Nephron progenitor cell (in vitro differentiated cells): Measurements from ENCODE around the gene KLHL29.

ENCODE experiments used
- DNase-seq: peaks from one replicate; pipeline ENCODE4 v3.0.0; 2021
- H3K27ac Mint-ChIP-seq: 2 replicates; pipeline ENCODE4 v1.8.0; 2021; ENCODE audit warnings: mild to moderate bottlenecking, moderate library complexity, mixed read lengths
- H3K27me3 Mint-ChIP-seq: 2 replicates; pipeline ENCODE4 v1.8.0; 2021; ENCODE audit warnings: mild to moderate bottlenecking, low read depth, mixed read lengths; ENCODE audit not compliant: poor library complexity
- H3K36me3 Mint-ChIP-seq: 2 replicates; pipeline ENCODE4 v1.8.0; 2021; ENCODE audit warnings: low read depth, mixed read lengths
- H3K4me1 Mint-ChIP-seq: 2 replicates; pipeline ENCODE4 v1.8.0; 2021; ENCODE audit warnings: mixed read lengths
- H3K4me3 Mint-ChIP-seq: 2 replicates; pipeline ENCODE4 v1.8.0; 2021; ENCODE audit warnings: mild to moderate bottlenecking, moderate library complexity, mixed read lengths
- H3K9me3 Mint-ChIP-seq: 2 replicates; pipeline ENCODE4 v1.8.0; 2021; ENCODE audit warnings: mild to moderate bottlenecking, moderate library complexity, mixed read lengths
- TF ChIP-seq, protein P1 (sequence below): fragments of 200-600 bp; sonication (generic); IDR thresholded peaks from 2 replicates; pipeline ENCODE4 v1.5.0; 2021; ENCODE audit warnings: antibody characterized with exemption

The KLHL29 gene

DNA sequence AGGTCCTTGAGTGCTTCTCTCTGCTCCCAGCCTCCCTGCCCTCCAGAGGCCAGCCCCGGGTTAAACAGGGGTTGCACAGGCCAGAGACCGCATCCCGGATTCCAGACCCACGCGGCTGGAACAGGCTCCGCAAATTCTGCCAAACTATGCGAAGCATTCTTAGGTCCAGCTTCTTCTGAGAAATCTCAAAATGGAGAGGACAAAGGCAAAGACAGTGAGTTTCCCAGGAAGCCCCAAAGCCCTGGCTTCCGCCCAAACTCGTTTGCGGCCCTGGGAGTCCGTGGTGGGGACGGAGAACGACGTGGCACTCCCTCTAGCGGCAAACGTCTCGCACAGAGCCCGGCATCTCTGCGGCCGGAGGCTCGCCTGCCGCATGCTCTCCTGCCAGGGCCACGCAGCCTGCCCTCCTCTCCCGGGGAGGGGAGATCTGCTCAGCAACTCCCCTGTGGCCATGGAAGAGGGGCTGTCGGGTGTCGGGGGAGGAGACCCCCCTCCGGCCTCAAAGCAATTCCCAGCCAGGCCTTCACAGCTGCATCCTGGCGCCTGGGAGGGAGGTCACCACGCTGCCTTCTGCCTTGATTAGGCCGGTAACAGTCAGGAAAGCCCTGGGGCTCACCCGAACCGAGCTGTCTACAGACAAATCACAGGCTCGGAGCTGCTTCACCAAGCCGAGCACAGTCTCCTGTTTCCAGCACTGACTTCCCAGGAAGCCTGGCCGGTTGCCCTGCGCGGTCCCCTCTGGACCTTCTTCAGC, 33.4 kb upstream of the KLHL29 start:
- Mint-ChIP-seq H3K36me3 (no peaks in the 10 kb centered on the region), H3K4me3 (no peak overlapping the region), H3K4me1 (peaks cover 16% of the 10 kb centered on the region), H3K27ac (no peak overlapping the region), H3K9me3 (no peaks in the 10 kb centered on the region), H3K27me3 (peaks cover 9% of the 10 kb centered on the region)
- TF ChIP-seq, protein P1, sequence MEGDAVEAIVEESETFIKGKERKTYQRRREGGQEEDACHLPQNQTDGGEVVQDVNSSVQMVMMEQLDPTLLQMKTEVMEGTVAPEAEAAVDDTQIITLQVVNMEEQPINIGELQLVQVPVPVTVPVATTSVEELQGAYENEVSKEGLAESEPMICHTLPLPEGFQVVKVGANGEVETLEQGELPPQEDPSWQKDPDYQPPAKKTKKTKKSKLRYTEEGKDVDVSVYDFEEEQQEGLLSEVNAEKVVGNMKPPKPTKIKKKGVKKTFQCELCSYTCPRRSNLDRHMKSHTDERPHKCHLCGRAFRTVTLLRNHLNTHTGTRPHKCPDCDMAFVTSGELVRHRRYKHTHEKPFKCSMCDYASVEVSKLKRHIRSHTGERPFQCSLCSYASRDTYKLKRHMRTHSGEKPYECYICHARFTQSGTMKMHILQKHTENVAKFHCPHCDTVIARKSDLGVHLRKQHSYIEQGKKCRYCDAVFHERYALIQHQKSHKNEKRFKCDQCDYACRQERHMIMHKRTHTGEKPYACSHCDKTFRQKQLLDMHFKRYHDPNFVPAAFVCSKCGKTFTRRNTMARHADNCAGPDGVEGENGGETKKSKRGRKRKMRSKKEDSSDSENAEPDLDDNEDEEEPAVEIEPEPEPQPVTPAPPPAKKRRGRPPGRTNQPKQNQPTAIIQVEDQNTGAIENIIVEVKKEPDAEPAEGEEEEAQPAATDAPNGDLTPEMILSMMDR, result peak; percentile 87
- DNase-seq, result peak; percentile 85

DNA sequence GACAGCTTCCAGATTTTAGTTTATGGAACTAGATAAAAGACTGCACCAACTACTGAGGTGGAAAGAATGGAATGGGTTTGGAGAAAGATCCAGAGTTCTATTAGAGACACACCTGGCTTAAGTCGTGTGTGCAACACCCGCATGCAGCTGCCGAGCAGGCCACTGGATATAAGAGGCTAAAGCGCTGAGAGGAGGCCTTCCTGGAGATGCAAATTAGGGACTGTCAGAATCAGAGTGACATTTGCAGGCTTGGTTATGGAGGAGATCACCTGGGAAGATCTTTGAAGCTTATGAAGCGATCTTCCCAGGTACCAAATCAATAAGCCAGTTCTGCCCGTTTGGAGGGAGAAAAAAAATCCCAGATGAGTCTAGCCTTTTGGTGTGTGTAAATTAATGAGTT, 30.4 kb upstream of the KLHL29 start:
- no peak for DNase-seq
- Mint-ChIP-seq H3K4me3 (no peak overlapping the region), H3K9me3 (no peaks in the 10 kb centered on the region), H3K36me3 (no peaks in the 10 kb centered on the region), H3K27me3 (peaks cover 3% of the 10 kb centered on the region), H3K27ac (no peak overlapping the region), H3K4me1 (peaks cover 16% of the 10 kb centered on the region)
- TF ChIP-seq, protein P1, result no peak

DNA sequence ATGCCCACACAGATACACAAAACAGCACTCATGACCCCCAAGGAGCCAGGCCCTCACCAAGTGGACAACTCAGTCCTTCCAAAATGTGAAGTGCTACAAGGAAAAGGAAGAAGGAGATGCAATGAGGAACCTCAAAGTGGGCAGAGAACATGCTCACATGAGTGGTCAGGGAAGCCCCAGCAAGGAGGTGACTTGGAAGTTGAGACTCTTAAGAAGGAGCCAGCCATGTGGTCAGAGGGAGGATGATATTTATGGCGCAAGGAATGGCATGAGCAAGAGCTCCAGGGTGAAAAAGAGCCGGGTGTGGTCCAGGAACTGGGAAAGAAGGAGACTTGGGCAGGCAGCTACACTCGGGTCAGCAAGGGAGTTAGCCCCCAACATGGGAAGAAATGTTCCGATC, 30.0 kb upstream of the KLHL29 start:
- no peak for DNase-seq
- Mint-ChIP-seq H3K9me3 (no peaks in the 10 kb centered on the region), H3K4me3 (no peak overlapping the region), H3K27me3 (peaks cover 3% of the 10 kb centered on the region), H3K4me1 (peaks cover 13% of the 10 kb centered on the region), H3K27ac (no peak overlapping the region), H3K36me3 (no peaks in the 10 kb centered on the region)
- TF ChIP-seq, protein P1, result no peak

DNA sequence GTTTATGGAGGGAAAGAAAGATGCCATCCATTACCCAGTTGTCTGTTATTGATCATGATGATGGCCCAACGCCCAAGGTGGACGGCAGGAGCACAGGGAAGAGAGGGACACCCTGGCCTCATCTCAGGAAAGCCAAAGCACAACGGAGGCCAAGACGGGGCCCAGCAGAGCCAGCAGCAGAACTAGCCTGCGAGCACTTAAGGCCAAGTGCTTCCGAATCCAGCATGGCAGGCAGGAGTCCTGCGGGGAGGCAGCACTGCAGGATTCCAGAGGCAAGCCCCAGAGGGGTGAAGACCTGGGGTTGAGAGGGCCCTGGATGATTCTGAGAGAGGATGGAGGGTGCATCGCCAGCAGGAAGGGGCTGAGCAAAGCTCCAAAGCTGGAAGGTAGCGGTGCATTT, 28.3 kb upstream of the KLHL29 start:
- no peak for DNase-seq
- TF ChIP-seq, protein P1, result no peak
- Mint-ChIP-seq H3K4me3 (no peak overlapping the region), H3K27me3 (peaks cover 8% of the 10 kb centered on the region), H3K9me3 (no peaks in the 10 kb centered on the region), H3K36me3 (no peaks in the 10 kb centered on the region), H3K4me1 (no peaks in the 10 kb centered on the region), H3K27ac (no peak overlapping the region)

DNA sequence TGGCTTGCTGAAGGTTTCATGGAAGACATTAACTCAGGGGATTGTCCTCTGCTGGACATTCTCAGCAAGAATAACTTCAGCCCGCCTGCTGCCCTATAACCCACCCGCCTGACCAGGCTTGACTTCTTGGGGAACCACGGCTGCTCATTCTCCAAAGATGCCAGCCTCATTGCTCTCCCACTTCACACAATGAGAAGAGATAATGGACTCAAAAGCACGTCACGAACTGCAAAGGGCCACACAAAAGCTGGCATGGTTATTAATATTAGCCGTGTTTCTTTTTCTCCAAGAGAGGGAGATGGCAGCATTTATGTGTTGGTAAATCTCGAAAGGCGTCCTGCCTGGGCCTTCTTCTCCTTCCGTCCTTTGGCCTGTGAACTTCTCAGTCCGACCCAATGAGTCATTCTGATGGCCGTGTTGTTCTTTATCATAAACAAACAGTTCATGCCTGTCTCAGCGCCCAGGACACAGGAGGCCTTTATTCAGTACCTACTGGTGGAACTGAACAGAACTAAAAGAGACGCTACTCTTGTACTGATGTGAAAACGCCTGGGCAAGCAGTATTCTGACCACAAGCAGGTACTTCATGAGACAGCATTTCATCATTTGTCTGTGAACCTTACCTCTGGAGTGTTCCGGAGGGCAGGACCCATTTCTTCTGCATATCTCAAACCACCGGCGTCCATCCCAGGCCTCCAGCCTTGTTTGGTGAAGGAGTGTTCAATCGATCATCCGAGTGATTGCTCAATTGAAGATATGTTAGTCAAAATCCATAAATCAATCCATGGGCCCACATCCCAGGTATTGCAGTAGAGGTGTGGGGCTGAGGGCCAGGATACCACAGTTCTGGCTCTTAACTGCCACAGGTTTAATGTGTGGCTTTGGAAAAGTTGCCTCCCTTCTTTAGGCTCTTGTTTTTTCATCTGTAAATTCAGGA, 25.1 kb upstream of the KLHL29 start:
- Mint-ChIP-seq H3K27me3 (peaks cover 16% of the 10 kb centered on the region), H3K9me3 (no peaks in the 10 kb centered on the region), H3K36me3 (no peaks in the 10 kb centered on the region), H3K4me3 (no peak overlapping the region), H3K27ac (no peak overlapping the region), H3K4me1 (no peaks in the 10 kb centered on the region)
- TF ChIP-seq, protein P1, result no peak
- DNase-seq, result no peak
